Effector memory CD8-positive, alpha-beta T cell (primary cell): ENCODE results near the gene C10orf53.
"Not testable (repeated sequence)": the region's sequence is repeated elsewhere in the genome, so short reads cannot be mapped to it uniquely, and the experiment has no call there.

Experiments used
- ATAC-seq: fragments of 150-1000 bp; cut with Tn5 transposase; replicated peaks from 2 replicates; pipeline ENCODE4 v1.10.0; 2021; ENCODE audit warnings: mild to moderate bottlenecking, moderate library complexity
- DNase-seq, 3 experiments: peaks; one replicate each; pipeline ENCODE4 v3.0.0; 2021
- H3K27ac Mint-ChIP-seq, 2 donors: one replicate each; pipeline ENCODE4 v1.8.0; 2022; ENCODE audit warnings: mild to moderate bottlenecking in 2 of 2, mixed read lengths in 2 of 2, moderate library complexity in 2 of 2
- H3K27me3 Mint-ChIP-seq, 2 donors: one replicate each; pipeline ENCODE4 v1.8.0; 2022; ENCODE audit warnings: mixed read lengths in 2 of 2
- H3K36me3 Mint-ChIP-seq: one replicate; pipeline ENCODE4 v1.8.0; 2022; ENCODE audit warnings: mild to moderate bottlenecking, moderate library complexity, mixed read lengths; ENCODE audit not compliant: insufficient read depth
- H3K4me1 Mint-ChIP-seq, 2 donors: one replicate each; pipeline ENCODE4 v1.8.0; 2022; ENCODE audit warnings: low read depth in 2 of 2, mixed read lengths in 2 of 2
- H3K4me3 Mint-ChIP-seq, 2 donors: one replicate each; pipeline ENCODE4 v1.8.0; 2022; ENCODE audit warnings: mild to moderate bottlenecking in 2 of 2, mixed read lengths in 2 of 2, moderate library complexity in 2 of 2
- H3K9me3 Mint-ChIP-seq, 2 donors: one replicate each; pipeline ENCODE4 v1.8.0; 2022; ENCODE audit warnings: mixed read lengths in 2 of 2

C10orf53 gene

DNA sequence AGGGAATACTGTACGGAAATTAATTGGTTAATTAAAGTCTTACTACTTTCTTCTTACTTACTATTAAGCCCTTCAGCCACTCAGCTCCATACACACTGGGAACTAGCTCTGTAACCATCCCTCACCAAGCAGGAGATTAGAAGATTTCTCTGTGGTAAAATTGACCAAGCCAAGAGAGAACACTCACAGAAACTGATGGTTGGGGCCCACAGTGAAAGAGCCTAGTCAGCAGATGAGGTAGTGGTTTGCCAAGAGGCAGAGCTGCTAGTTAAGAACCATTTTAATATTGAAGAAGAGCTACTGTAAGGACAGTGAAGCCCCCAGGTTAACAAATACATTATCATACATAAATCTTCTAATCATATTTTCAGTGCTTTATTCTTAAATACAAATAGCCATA is 21.8 kb upstream of the C10orf53 start:
- H3K4me1 Mint-ChIP-seq, result no peaks in the 10 kb centered on the region
- no peak overlapping the region for H3K4me3 Mint-ChIP-seq
- no peaks in the 10 kb centered on the region for H3K36me3 Mint-ChIP-seq
- H3K27me3 Mint-ChIP-seq, result peaks cover 30 to 33% of the 10 kb centered on the region in 2 donors
- ATAC-seq, result no peak
- H3K27ac Mint-ChIP-seq, result no peak overlapping the region
- H3K9me3 Mint-ChIP-seq, result peaks cover 9 to 17% of the 10 kb centered on the region in 2 donors
- no peak for DNase-seq

DNA sequence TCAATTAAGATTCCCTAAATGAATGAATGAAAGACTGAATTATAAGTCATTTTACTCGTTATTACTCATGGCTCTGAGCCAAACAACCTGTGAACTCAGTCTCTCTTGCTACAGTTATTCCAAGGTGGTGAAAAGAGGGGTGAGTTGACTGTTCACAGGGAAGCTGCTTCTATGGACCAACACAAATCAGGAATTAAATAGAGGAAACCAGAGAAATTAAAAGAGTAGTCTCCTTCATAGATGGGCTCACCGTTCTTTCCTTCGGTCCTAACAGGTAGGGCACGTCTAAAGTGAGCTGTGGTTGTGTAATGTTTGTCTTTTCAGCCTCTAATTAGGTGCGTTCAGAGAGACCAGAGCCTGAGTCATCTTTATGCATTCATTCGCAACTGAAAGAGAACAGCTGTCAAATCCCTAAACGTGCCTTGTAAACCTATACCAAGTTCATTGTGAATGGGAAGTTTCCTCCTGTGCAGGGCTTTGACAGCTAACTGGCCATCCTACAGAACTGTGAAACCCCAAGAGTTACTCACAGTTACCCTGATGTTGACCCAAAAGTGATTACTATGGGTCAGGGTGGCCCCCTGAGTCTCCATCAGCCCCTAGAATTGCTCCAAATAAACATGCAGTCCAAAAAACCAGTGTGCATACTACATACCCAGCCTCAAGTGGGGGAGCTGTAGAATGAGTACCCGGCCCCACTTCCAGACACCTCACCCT is 18.2 kb upstream of the C10orf53 start:
- ATAC-seq (no peak), DNase-seq (no peak)
- H3K27me3 Mint-ChIP-seq, result peaks cover 23 to 27% of the 10 kb centered on the region in 2 donors
- no peaks in the 10 kb centered on the region for H3K4me1 Mint-ChIP-seq
- peaks cover 9 to 17% of the 10 kb centered on the region in 2 donors for H3K9me3 Mint-ChIP-seq
- no peak overlapping the region for H3K27ac Mint-ChIP-seq
- no peaks in the 10 kb centered on the region for H3K36me3 Mint-ChIP-seq
- H3K4me3 Mint-ChIP-seq, result no peak overlapping the region

DNA sequence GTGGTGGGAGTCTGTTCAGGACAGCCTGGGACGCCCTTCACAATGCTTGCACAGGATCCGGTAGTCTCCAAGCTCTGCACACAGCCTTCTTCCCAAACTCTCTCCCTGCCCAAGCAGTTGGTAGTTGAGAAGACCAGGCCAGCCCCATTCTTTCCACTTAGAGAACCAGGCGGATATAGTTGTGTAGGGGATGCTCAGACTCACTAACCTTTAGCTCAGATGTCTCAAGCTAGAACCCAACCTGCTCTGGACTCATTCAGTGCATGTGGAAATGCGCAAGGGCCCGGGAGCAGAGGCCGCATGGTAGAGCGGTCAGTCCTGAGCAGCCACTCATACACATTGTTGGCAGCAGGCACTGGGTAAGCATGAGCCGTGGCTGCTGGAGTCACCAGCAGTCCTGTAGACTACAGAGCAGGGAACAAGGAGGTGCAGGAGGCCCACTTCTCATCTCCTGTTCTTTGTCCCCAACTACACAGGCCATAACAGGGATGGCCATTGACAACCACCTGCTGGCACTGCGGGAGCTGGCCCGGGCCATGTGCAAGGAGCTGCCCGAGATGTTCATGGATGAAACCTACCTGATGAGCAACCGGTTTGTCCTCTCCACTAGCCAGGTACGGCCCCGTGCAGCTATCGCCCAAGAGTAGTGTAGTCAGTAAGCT is 17.2 kb upstream of the C10orf53 start:
- H3K27me3 Mint-ChIP-seq, result peaks cover 24 to 26% of the 10 kb centered on the region in 2 donors
- no peaks in the 10 kb centered on the region for H3K4me1 Mint-ChIP-seq
- DNase-seq (no peak), ATAC-seq (no peak)
- no peak overlapping the region for H3K27ac Mint-ChIP-seq
- H3K9me3 Mint-ChIP-seq, result peaks cover 5 to 17% of the 10 kb centered on the region in 2 donors
- no peaks in the 10 kb centered on the region for H3K36me3 Mint-ChIP-seq
- H3K4me3 Mint-ChIP-seq, result no peak overlapping the region

DNA sequence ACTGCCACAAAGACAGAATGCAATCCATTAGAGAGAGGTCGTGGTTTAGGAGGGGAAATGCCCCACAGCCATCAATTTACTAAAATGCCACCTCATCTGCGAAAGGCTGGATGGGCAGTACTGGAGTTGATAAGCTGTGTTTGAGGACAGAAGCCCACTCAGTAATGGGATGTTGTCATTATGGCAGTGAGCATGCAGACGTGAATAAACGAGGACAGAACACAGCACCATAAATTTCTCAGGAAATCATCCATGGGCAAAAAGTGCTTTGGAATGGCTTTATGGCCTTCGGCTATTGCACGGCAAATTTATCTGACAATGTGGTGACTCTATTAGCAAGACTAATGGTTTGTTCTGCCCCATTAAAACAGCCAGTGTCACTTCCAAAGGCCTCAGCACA is 15.9 kb upstream of the C10orf53 start:
- no peak for DNase-seq
- Mint-ChIP-seq H3K27ac (no peak overlapping the region), H3K36me3 (no peaks in the 10 kb centered on the region), H3K27me3 (peaks cover 27 to 32% of the 10 kb centered on the region in 2 donors), H3K4me1 (no peaks in the 10 kb centered on the region), H3K9me3 (peaks cover 5 to 16% of the 10 kb centered on the region in 2 donors), H3K4me3 (no peak overlapping the region)
- no peak for ATAC-seq

DNA sequence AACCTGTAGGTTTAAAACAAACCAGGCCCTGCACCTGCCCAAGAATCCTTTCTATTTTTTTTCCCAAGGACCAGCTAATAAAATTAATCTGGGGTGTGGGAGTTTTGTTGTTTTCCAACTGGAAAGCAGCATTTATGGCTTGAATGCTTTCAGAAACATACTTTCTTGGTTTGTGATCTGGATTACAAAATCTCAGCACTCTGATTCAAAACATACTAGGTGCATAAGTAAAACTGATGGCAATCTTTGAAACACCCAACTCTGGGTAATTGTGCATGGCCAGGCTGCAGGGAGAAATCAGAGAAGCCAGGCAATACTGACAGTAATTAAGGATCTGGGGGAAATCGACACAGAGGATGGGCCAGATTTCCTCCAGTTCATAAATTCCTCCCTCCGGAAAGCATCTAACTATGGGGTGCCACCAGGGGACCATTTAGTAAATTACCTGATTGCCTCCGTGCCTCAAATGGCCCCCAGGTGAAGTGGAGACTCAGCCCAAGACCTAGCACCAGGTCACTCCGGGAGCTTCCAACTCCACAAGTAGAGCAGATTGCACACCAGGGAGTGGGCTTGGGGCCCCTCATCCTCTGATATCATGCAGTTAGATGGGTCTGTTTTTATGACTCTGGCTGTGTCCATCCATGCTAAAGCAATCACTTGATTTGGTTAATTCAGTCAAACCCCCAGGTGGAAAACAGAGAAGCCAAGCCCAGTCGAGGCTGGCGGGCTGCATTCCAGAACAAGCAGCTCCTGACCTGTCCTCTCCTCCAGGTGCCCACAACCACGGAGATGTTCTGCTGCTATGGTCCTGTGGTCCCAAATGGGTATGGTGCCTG is 15.2 kb upstream of the C10orf53 start:
- DNase-seq (no peak), ATAC-seq (no peak)
- no peak overlapping the region for H3K4me3 Mint-ChIP-seq
- H3K4me1 Mint-ChIP-seq, result no peaks in the 10 kb centered on the region
- H3K36me3 Mint-ChIP-seq, result no peaks in the 10 kb centered on the region
- peaks cover 25 to 34% of the 10 kb centered on the region in 2 donors for H3K27me3 Mint-ChIP-seq
- peaks cover 1 to 10% of the 10 kb centered on the region in 2 donors for H3K9me3 Mint-ChIP-seq
- no peak overlapping the region for H3K27ac Mint-ChIP-seq

DNA sequence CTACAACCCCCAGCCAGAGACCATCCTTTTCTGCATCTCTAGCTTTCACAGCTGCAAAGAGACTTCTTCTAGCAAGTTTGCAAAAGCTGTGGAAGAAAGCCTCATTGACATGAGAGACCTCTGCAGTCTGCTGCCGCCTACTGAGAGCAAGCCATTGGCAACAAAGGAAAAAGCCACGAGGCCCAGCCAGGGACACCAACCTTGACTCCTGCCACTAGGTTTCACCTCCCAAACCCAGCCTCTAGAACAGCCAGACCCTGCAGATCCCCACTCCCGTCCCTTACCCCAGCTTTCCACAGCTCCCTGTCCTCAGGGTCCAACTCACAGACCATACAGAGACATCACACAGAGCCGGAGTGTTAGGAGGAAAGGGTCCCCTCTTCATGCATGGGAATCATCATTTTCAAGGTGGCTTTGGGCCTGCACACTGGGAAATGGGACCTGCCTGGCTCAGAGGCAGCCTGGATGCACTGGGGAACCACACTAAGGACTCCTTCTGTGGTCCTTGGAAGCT is 14.6 kb upstream of the C10orf53 start:
- no peak for DNase-seq
- no peak overlapping the region for H3K27ac Mint-ChIP-seq
- H3K4me1 Mint-ChIP-seq, result no peaks in the 10 kb centered on the region
- no peak overlapping the region for H3K4me3 Mint-ChIP-seq
- ATAC-seq, result no peak
- H3K36me3 Mint-ChIP-seq, result no peaks in the 10 kb centered on the region
- peaks cover 0 to 3% of the 10 kb centered on the region in 2 donors for H3K9me3 Mint-ChIP-seq
- peaks cover 22 to 34% of the 10 kb centered on the region in 2 donors for H3K27me3 Mint-ChIP-seq

DNA sequence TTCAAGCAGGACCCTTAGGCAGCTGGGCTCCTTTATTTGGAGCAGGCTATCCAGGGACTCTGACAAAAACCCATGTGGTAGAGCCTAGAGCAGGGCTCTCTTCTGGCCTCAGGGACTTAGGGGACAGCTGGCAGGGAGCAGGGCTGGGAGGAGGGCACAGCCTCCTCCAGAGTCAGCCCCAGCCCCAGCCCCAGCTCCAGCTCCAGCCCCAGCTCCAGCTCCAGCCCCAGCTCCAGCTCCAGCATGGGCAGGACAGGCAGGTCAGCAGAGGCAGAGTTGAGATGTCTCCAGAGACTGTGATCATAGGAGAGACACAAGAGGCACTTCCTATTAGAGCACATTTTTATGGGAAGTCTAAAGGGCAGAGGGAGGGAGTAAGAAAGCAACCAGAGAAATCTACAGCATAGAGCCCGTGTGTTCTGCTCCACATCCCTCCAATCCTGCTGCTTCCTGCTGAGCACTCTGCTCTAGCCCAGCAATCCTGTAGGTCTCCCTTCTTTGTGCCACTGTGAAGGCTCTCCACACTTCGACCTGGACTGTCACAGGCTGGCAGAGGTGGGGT is 13.3 kb upstream of the C10orf53 start:
- no peak for ATAC-seq
- H3K27me3 Mint-ChIP-seq, result peaks cover 31 to 39% of the 10 kb centered on the region in 2 donors

DNA sequence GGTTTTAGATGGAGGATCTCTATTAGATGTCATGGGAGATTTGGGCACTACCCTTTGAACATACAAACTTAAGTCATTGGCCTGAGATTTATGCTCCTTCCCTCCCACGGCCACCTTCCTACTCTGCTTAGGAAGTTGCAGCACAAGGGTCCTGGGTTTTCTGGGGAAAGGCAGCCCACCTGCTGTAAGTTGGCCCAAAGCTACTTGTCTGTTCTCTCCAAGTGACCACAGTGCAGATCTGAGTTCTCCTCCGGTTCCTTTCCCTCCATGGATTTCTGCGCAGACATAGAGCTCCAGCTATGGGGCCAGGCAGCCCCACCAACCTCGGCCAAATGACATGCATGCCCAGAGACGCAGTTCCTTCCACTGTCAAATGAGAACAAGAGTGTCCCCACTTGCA is 12.8 kb upstream of the C10orf53 start:
- no peak for ATAC-seq
- H3K27me3 Mint-ChIP-seq, result peaks cover 36 to 44% of the 10 kb centered on the region in 2 donors
- H3K27ac Mint-ChIP-seq, result no peak overlapping the region
- H3K9me3 Mint-ChIP-seq, result no peaks in the 10 kb centered on the region
- H3K4me1 Mint-ChIP-seq, result no peaks in the 10 kb centered on the region
- no peak overlapping the region for H3K4me3 Mint-ChIP-seq
- no peaks in the 10 kb centered on the region for H3K36me3 Mint-ChIP-seq
- DNase-seq, result no peak

More for the DNA sequence above, 13.3 kb upstream of the C10orf53 start:
- Mint-ChIP-seq H3K27ac (no peak overlapping the region), H3K36me3 (no peaks in the 10 kb centered on the region), H3K4me1 (no peaks in the 10 kb centered on the region), H3K9me3 (no peaks in the 10 kb centered on the region), H3K4me3 (no peak overlapping the region)
- no peak for DNase-seq

DNA sequence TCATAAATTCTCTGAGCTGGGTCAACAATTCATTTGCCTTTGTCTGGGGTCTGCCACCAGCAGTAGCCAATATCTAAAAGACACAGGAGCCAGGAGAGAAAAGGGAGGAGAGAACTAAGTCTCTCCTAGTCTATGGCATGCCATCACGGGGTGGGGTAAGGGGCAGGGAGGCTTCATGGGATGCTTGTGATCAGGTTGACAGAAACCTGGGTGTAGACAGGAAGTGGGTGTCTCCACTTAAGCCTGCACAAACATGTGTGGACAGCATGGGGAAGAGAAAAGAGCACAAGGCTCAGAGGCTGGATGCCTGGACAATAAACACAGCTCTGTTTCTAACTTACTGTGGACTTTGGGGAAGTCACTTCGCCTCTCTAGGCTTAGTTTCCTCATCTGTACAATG is 11.5 kb upstream of the C10orf53 start:
- no peak for DNase-seq
- H3K4me3 Mint-ChIP-seq, result no peak overlapping the region
- H3K4me1 Mint-ChIP-seq, result no peaks in the 10 kb centered on the region
- H3K9me3 Mint-ChIP-seq, result no peaks in the 10 kb centered on the region
- no peak overlapping the region for H3K27ac Mint-ChIP-seq
- no peak for ATAC-seq
- H3K36me3 Mint-ChIP-seq, result no peaks in the 10 kb centered on the region
- H3K27me3 Mint-ChIP-seq, result peaks cover 45 to 56% of the 10 kb centered on the region in 2 donors

DNA sequence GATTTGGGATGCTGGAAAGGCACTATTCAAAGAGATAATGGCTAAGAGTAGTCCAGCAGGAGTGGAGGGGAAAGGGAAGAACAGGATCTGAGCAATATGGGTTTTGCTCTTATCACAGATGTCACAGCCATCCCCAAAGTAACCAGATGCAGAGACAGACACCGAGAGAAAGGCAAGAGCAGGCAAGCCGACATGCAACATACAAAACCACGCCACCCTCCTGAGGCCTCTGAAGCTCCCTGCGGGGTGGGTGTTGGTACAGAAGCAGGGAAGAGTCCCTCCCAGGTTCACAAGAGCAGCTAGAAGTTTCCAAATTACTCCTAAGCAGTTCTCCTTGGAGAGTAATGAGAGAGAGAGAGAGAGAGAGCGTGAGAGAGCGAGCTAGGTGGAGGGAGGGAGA is 10.8 kb upstream of the C10orf53 start:
- Mint-ChIP-seq H3K27me3 (peaks cover 46 to 62% of the 10 kb centered on the region in 2 donors), H3K9me3 (no peaks in the 10 kb centered on the region), H3K4me3 (no peak overlapping the region), H3K36me3 (no peaks in the 10 kb centered on the region), H3K4me1 (no peaks in the 10 kb centered on the region), H3K27ac (no peak overlapping the region)
- DNase-seq (no peak), ATAC-seq (no peak)

DNA sequence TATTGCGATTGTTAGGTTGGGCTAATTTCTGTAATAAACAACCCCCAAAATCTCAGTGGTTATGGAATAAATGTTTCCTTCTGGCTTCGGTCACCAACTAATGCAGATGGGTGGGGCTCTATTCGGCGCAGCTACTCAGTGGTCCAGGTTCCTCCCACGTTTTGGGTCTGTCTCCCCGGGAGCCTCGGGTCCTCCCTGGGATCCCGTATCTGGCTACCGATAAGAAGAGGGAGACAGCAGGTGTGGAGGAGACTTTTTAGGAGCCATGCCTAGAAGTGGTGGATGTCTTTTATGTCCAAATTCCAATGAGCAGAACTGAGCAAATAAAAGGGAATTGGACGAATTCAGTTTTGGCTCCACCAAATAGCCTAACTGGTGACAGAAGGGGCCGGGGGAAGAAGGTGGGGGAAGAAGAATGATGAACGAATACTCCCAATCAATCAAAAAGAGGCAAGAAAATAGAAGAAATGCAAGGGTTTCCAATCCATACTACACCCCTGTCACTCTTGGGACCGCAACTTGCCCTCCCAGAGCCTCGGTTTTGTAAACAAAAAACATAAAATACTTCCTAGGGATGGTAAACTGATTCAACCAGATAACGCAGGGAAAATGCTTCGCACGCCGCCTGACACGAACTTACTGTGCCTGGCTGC is 498 bp upstream of the C10orf53 start:
- Mint-ChIP-seq H3K27me3 (peaks cover 58 to 73% of the 10 kb centered on the region in 2 donors), H3K4me1 (peaks cover 0 to 1% of the 10 kb centered on the region in 2 donors), H3K9me3 (peaks cover 2 to 25% of the 10 kb centered on the region in 2 donors), H3K4me3 (no peak overlapping the region), H3K36me3 (no peaks in the 10 kb centered on the region), H3K27ac (no peak overlapping the region)
- ATAC-seq (no peak), DNase-seq (no peak)

DNA sequence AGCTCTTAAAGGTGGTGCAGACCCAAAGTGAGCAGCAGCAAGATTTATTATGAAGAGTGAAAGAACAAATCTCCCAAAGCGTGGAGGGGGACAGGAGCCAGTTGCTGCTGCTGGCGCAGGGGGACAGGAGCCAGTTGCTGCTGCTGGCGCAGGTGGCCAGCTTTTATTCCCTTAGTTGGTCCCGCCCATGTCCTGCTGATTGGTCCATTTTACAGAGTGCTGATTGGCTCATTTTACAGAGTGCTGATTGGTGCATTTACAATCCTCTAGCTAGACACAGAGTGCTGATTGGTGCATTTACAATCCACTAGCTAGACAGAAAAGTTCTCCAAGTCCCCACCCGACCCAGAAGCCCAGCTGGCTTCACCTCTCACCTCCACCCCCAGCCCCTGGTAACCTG is 3.0 kb downstream of the C10orf53 start:
- not testable (repeated sequence) for H3K4me3 Mint-ChIP-seq, H3K27ac Mint-ChIP-seq, H3K4me1 Mint-ChIP-seq, H3K36me3 Mint-ChIP-seq, ATAC-seq, DNase-seq
- H3K27me3 Mint-ChIP-seq, result peaks cover 42 to 45% of the 10 kb centered on the region in 2 donors
- peaks cover 4 to 25% of the 10 kb centered on the region in 2 donors for H3K9me3 Mint-ChIP-seq

DNA sequence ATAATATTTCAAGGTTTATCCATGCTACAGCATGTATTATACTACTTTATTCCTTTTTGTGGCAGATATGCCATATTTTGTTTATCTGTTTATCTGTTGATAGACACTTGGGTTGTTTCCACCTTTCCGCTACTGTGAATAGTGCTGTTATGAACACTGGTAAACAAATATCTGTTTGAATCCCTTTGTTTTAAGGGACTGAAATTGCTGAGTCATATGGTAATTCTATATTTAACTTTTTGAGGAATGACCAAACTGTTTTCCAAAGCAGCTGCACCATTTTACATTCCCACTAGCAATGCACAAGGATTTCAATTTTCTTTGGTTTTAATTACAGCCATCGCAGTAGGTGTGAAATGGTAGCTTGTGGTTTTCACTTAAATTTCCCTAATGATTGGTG is 3.4 kb downstream of the C10orf53 start:
- Mint-ChIP-seq H3K9me3 (peaks cover 4 to 25% of the 10 kb centered on the region in 2 donors), H3K4me3 (no peak overlapping the region)

More for the DNA sequence above, 3.4 kb downstream of the C10orf53 start:
- Mint-ChIP-seq H3K27ac (no peak overlapping the region), H3K36me3 (no peaks in the 10 kb centered on the region), H3K4me1 (peaks cover 0 to 1% of the 10 kb centered on the region in 2 donors), H3K27me3 (peaks cover 42 to 45% of the 10 kb centered on the region in 2 donors)
- DNase-seq (no peak), ATAC-seq (no peak)
